HG03469 (cell line): ENCODE measurements around the gene CNBD2.
"Not testable (repeated sequence)": the region's sequence is repeated elsewhere in the genome, so short reads cannot be mapped to it uniquely, and the experiment has no call there.

Experiments
- ATAC-seq: cut with Tn5 transposase; IDR thresholded peaks from one replicate; pipeline ENCODE4 v1.9.1; 2021; ENCODE audit warnings: mild to moderate bottlenecking, moderate library complexity, moderate number of reproducible peaks; ENCODE audit not compliant: unreplicated experiment

The CNBD2 gene

DNA sequence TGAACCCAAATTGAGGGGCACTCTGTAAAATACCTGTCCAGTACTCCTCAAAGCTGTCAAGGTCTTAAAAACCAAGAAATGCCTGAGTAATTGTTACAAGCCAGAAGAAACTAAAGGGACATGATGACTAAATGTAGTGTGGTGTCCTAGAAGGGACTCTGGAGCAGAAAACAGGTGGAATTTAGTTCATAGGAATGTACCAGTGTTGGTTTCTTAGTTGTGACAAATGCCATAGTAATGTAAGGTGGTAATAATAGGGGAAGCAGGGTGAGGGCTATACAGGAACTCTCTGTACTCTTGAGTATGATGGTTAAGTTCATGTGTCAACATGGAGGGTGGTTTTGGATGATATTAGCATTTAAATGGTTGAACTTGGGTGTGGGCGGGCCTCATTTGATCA, 92.3 kb downstream of the CNBD2 start:
- ATAC-seq, result no peak

DNA sequence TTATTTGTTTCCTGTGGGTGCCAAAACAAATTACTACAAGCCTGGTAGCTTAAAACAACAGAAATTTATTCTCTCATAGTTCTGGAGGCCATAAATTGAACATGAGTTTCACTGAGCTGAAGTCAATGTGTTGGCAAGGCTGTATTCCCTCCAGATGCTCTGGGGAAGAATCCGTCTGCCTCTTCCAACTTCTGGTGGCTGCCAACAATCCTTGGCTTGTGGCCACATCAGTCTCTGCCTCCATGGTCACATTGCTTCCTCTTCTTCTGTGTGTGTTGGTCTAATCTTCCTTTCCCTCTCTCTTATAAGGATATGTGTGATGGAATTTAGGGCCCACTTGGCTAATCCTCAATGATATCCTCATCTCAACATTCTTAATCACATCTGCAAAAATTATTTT, 93.4 kb downstream of the CNBD2 start:
- no peak for ATAC-seq

DNA sequence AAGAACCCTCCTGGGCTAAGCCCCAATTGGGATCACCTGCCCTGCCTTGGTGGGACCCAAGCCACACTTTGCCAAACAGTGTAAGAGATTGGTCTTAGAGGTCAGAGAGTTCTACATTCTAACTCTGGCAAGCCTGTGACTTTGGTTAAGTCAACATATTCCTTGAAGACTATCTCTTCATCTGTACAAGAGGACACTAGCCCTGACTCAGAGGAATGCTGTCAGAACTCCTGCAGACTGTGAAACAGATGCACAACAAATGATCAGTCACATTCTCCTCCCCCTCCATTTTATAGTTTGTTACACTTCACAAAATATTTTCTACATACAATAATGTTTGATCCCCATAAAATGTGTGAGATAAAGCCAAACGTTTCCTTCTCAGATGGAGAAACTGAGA, 94.4 kb downstream of the CNBD2 start:
- no peak for ATAC-seq

DNA sequence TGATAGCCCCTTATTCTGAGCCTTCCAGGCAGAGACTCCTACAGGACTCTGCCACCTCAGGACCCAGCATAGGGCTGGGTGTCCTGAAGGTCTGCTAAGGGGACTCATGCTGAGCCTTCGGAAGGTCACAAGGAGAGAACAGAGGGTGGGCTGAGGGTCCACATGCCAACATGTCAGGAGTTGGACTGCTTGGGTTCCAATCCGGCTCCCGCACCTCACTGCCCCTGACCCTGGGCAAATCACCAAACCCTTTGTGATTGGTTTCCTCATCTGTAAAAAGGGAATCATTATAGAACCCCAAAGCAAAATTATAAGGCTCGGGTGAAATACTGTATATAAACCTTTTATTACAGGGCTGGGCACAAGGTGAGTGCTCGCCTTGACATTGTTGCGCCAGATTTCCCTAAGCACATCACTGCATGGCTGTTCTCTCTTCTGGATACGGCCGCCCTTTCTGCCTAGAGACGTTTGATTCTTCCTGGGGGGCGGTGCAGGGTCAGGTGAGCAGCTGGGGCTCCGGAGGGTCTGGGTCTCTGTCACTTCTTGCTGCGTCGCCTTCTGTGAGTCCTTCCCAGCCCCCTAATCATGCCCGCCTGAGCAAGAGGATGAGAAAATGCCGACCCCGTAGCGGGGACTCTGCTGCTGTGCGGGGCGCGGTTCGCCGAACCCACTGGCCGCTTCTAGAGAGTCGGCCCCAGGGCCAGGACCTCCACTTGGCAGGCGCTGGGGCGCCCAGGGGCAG, 95.7 kb downstream of the CNBD2 start:
- no peak for ATAC-seq

DNA sequence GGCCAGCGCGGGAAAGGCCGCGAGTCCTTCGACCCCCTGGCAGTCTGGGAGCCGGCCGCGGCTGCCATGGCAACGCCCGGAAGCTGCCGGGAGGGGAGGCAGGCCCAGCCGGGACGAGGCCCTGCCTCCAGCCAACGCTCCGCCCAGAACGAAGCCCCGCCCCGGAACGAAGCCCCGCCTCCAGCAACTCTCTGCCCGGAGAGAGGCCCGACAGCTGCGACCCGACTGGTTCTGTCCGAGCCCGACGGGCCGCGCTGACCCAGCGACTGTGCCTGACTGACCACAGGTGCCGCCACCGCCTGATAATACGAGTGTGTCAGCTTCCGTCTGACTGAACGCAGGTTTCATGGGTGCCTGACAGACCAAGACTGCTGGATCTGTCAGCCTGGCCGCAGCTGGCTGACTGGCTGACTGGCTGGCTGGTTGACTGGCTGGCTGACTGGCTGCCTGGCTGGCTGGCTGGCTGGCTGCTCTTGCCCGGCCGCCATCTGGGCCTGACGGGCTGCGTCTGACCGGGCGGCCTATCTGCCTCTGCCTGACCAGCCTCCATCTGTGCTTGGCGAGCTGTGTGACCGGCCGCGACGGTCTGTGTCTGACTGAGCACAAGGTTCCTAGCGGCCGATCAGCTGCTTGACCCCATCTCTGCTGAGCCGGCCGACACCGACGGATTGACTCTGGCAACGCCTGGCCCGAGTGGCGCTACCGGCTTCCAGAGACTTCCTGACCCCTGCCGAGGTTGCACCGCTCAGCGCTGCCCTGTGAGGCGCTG, 96.5 kb downstream of the CNBD2 start:
- ATAC-seq, result peak; percentile 67

DNA sequence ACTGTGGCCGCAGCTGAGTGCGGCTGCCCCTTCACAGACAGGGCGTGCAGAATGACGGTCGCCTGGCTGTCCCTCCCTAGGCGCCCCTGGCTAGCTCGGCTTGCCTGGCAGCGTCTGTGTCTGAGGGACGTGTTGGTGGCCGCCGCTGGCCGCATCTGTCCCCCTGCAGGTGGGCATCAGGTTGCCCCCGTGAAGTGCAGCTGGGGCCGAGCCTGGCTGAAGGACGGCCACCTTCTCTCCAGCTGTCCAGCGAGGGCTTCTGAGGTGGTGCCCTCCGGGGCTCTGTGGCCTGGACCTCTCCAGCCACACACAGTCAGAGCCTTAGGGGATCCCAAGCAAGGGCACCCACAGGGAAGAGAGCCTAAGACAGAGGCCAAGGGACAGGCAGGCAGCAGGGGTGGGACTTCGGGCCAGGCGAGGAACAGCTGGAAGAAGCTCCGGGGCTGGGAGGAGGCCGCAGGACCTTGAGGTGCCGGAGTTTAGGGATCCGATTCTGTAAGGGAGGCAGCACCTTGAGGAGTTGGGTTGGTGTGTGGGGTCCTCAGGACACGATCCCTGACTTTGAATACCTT, 97.1 kb downstream of the CNBD2 start:
- ATAC-seq, result no peak

DNA sequence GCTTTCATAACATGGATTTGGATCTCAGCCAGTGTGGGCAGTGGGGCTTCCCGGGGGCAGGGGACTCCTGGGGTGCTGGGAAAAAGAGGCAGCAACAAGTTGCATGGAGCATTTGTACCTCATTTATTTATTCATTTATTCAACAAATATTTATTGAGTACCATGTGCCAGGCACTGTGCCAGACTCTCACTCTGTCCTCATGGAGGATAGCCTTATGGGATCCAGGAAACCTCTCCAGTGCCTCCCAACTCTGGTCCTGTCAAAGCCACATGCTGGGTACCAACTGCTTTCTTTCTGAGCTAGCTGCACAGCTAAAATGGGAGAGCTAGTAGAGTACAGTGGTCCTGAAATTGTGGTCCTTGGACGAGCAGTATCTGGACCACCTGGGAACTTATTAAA, 98.4 kb downstream of the CNBD2 start:
- no peak for ATAC-seq

DNA sequence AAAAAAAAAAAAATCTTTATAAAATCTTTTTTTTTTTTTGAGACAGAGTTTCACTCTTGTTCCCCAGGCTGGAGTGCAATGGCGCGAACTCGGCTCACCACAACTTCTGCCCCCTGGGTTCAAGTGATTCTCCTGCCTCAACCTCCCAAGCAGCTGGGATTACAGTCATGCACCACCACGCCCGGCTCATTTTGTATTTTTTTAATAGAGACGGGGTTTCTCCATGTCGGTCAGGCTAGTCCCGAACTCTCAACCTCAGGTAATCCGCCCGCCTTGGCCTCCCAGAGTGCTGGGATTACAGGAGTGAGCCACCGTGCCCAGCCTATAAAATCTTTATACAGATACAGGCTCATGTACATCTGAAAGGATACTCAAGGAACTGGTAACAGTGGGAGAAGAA, 100.1 kb downstream of the CNBD2 start:
- not testable (repeated sequence) for ATAC-seq

DNA sequence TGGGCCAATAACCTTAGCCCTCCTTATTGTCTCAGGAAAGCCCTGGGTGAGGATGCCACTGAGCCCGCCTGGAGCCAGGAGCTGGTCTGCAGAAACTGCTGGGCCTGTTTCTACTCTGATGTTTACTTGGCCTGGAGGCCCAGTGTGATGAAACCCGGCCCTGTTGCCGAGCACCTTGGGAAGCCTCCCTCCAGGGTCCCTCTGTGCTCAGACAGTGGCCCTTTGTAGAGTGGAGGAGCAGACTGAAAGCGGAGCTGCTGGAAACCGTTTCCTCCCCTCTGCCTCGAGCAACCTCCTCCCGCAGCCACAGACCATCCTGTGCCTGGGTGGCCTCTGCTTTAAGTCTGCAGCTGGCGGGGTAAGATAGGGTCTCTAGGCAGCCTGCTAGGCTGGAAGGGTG, 102.1 kb downstream of the CNBD2 start:
- no peak for ATAC-seq

DNA sequence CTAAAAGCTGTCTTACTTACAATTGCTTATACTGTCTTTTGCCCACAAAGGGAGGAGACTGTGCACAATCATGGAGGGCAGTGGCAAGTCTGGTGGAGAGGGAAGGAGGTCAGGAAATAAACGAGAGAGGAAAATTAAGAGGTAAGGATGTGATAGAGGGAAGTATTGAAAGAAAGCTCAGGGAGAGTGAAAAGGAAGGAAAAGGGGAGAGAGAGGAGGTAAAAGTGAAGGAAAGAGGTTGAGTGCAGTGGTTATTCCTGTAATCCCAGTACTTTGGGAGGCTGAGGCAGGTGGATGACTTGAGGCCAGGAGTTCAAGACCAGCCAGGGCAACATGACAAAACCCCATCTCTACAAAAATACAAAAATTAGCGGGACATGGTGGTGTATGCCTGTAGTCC, 103.5 kb downstream of the CNBD2 start:
- no peak for ATAC-seq

DNA sequence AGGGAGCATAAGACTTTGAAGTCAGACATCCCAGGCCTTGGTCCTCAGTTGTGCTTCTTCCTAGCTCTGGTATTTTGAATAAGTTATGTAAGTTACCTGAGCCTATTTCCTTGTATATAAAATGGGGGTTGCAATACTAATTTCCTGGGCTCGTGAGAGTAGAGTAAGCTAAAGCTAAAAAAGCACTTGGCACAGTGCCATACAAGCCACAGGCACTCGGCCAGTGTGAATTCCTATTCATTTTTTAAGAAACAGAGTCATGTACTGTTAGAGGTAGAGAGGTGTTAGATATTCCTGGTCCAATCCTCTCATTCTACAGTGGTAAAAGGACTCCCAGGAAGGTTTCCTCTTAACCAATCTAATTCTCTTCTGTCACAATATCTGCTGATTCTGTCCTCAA, 106.6 kb downstream of the CNBD2 start:
- no peak for ATAC-seq

DNA sequence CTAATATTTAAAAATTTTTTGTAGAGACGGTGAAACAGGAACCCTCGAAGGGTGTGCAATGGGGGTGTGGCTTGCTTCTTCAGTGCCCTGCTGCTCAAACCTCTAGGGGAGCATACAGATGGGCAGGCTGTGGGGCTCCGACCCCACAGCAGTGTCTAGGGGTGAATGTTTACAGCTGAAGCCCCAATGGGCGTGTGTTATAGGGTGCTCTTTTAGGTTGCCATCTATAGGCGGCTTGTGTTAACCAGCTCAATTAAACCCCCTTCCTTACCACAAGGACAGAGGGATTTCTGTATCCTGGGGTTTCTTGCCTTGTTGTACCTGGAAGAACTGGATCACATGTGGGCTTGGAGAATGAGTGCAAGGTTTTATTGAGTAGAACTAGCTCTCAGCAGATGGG, 109.4 kb downstream of the CNBD2 start:
- not testable (repeated sequence) for ATAC-seq

DNA sequence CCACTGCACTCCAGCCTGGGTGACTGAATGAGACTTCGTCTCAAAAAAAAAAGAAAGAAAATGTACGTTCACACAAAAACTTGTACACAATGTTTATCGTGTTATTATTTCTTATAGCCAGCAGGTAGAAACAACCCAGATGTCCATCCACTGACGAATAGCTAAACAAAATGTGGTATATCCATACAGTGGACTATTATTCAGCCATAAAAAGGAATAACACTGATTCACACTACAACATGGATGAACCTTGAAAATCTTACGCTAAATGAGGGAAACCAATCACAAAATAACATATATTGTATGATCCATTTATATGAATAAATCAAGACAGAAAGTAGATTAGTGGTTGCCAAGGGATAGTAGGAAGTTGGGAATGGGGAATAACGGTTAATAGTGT, 111.1 kb downstream of the CNBD2 start:
- ATAC-seq, result no peak

DNA sequence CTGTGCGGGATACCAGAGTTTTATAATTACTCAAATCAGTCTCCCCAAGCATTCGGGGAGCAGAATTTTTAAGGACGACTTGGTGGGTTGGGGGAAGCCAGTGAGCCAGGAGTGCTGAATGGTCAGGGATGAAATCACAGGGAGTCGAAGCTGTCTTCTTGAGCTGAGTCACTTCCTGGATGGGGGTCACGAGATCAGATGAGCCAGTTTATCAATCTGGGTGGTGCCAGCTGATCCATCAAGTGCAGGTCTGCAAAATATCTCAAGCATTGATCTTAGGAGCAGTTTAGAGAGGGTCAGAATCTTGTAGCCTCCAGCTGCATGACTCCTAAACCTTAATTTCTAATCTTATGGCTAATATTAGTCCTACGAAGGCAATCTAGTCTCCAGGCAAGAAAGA, 111.6 kb downstream of the CNBD2 start:
- not testable (repeated sequence) for ATAC-seq
